HG02943 (cell line): Measurements from ENCODE around the gene HSP90AA1.
"Not testable (repeated sequence)": the region's sequence is repeated elsewhere in the genome, so short reads cannot be mapped to it uniquely, and the experiment has no call there.

Experiments
- ATAC-seq: cut with Tn5 transposase; IDR thresholded peaks from one replicate; pipeline ENCODE4 v1.9.1; 2021; ENCODE audit warnings: mild to moderate bottlenecking, low read depth, moderate library complexity; ENCODE audit not compliant: unreplicated experiment

Gene HSP90AA1

DNA sequence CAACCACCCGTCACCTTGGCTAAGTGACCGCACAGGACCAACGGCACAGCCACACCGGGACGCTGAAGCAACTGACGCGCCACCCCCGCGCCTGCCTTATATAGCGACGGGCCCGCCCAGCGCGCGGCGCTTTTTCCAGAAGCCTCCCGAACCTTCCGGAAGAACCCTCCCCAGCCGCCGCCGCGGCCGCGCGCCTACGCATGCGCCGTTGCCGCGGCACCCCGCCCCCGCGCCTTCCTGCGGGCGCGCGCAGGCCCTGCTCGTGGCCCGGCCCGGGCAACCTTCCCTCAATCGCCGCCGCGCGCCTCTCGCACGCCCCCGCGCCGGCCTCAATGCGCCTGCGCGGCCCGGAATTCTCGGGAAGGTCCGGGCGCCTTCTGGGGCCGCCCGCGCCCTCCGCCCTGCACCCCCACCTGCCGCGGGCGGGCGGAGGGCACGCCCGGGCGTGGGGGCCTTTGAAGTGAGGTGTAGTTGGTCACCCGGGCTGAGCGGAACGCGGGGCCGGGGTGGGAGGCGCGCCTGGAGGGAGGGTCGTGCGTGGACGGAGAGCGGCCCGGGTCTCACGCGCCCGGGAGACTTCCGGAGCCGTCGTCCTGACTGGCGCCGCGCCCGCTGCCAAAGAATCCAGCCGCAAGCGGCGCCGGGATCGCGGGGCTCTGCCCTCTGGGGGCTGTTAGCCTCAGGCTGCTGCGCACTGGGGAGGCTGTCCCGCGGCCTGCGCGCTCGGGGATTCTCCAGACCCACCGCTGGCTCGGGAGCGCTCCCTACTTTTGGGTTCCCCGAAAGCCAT lies at the start of gene HSP90AA1:
HSP90AA1 (minus strand) TSS at position 73 of the 790 bp plus-strand sequence. CDS start 666 bp downstream, outside the sequence.
- ATAC-seq: peak; percentile 70

DNA sequence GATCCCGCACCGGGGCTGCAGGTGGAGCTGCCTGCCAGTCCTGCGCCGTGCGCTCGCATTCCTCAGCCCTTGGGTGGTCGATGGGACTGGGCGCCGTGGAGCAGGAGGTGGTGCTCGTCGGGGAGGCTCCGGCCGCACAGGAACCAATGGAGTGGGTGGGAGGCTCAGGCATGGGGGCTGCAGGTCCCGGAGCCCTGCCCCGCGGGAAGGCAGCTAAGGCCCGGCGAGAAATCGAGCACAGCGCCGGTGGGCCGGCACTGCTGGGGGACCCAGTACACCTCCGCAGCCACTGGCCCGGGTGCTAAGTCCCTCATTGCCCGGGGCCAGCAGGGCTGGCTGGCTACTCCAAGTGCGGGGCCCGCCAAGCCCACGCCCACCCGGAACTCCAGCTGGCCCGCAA lies 48.6 kb upstream of the HSP90AA1 start:
- ATAC-seq: not testable (repeated sequence)

DNA sequence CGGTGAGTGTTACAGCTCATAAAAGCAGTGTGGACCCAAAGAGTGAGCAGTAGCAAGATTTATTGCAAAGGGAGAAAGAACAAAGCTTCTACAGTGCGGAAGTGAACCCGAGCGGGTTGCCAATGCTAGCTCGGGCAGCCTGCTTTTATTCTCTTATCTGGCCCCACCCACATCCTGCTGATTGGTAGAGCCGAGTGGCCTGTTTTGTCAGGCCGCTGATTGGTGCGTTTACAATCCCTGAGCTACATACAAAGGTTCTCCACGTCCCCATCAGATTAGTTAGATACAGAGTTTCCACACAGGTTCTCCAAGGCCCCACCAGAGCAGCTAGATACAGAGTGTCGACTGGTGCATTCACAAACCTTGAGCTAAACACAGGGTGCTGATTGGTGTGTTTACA lies 47.9 kb upstream of the HSP90AA1 start:
- not testable (repeated sequence) for ATAC-seq

DNA sequence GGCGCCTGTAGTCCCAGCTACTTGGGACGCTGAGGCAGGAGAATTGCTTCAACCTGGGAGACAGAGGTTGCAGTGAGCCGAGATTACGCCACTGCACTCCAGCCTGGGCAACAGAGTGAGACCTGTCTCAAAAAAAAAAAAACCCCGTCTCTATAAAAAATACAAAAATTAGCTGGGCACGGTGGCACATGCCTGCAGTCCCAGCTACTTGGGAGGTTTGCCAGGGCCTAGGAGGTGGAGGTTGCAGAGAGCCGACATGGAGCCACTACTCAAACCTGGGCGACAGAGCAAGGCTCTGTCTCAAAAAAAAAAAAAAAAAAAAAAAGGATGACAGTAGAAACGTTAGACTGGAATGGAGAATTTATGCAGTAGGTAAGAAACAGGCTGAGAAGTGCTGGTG lies 47.2 kb upstream of the HSP90AA1 start:
- ATAC-seq: not testable (repeated sequence)

DNA sequence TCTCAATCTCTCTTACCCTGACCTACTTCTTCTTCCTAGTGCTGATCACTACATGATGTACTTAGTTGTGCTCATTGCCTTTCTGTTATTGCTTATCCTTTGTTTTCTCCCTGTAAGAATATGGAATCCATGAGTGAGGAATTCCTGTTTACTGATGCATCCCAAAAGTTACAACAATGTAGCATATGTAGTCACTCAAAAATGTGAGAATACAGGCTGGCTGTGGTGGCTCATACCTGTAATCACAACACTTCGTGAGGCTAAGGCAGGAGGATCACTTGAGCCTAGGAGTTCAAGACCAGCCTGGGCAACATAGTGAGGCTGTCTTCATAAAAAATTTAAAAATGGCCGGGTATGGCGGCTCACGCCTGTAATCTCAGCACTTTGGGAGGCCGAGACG lies 44.9 kb upstream of the HSP90AA1 start:
- no peak for ATAC-seq

DNA sequence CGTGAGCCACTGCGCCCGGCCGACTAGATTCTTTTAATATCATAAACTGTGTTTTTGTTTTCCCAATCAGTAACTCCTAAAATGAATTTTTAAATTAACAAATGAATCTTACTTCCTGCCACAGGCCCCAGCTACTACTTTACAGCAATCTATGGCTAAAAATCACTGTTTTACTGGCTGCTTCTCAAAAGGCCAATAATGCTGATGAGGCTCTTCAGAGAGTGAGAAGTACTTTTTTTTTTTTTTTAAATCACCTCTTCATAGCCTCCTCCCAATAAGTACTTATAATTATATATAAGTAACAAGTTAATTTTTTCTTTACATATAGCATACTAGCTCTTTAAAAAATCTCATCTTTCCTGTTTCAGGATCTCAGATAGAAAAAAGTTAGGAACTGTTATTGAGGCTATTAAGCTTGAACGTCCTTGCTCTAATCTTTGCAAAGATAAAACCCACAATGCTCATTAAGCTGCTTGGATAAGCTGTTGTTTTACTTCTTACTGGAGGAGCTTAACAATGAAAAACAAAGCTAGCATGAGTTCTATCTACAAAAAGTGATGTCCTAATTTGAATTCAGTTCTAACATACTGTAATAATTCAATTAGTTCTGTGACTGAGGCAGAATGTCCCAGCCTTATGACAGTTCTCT lies 40.1 kb upstream of the HSP90AA1 start:
- ATAC-seq: no peak

DNA sequence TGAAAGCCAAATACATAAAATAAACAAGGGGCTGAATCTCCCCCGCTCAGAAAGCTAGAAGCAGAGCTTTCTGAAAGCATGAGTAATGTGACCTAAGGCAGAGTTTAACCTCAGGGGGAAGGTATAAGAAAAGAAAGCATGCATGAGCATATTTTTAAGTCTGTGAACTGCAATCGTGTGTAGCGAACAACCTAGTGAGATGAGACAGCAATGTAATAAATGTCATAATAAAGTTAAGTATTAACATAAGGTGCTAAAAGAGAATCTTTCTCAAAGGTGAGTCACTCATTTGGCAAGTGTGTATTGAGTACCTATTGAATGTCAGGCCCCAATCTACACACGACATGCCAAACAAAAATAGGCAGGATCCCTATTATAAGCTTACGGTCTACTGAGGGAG lies 38.7 kb upstream of the HSP90AA1 start:
- ATAC-seq: no peak

DNA sequence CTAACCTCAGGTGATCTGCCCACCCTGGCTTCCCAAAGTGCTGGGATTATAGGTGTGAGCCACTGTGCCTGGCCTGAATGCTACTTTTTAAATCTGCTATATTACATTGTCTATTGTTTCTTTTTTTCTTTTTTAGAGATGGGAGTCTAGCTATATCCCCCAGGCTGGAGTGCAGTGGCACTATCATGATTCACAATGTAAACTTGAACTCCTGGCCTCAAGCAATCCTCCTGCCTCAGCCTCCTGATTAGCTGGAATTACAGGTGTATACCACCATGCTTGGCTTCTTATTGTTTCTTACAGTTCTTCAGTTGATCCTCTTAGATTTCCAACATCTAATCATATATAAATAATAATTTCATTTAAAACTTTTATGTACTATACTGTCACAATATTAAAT lies 37.6 kb upstream of the HSP90AA1 start:
- ATAC-seq: no peak

DNA sequence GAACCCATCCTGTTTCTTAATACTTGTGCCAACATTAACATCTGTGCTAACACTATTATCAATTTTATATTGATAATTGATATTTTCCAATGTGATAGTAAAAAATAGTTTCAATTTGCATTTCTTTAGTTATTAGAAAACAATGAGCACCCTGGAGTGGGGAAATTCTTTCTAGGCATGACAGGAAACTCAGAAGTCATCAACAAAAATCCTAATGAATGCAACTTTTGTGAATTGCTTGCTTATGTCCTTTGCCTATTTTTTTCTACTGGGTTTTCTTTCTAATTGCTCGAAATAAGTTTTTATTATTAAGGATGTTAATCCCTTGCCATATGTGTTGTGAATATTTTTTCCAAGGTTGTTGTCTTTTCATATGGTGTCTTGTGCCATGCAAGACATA lies 34.7 kb upstream of the HSP90AA1 start:
- ATAC-seq: no peak

DNA sequence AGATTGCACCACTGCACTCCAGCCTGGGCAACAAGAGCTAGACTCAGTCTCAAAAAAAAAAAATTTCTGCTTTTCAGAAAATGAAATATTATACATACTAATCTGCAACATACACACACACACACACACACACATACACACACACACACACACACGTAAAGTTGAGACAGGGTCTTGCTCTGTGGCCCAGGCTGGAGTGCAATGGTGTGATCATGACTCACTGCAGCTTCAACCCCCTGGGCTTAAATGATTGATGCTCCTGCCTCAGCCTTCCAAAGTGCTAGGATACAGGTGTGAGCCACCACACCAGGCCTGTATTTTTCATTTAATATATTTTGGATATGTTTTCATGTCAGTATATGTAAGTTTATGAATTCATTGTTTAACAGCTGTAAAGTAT lies 34.0 kb upstream of the HSP90AA1 start:
- no peak for ATAC-seq

DNA sequence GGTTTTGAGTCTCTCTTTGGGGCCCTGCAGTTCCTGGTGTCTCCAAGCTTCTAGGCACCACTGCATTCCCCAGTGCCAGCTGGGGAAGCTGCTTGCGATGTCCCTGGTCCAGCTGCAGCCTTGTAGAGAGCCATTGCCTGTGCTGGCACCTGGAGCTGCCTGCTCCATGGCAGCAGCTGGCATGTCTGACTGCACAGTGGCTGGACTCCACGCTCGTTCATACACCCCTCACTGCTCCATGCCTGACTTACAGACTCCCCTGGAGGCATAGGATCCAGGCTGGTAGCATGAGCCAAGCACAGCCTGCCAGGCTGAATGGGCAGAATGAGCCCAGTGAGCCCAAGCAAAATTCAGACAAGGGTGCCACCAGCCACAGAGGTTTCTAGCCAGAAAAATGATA lies 31.0 kb upstream of the HSP90AA1 start:
- no peak for ATAC-seq

DNA sequence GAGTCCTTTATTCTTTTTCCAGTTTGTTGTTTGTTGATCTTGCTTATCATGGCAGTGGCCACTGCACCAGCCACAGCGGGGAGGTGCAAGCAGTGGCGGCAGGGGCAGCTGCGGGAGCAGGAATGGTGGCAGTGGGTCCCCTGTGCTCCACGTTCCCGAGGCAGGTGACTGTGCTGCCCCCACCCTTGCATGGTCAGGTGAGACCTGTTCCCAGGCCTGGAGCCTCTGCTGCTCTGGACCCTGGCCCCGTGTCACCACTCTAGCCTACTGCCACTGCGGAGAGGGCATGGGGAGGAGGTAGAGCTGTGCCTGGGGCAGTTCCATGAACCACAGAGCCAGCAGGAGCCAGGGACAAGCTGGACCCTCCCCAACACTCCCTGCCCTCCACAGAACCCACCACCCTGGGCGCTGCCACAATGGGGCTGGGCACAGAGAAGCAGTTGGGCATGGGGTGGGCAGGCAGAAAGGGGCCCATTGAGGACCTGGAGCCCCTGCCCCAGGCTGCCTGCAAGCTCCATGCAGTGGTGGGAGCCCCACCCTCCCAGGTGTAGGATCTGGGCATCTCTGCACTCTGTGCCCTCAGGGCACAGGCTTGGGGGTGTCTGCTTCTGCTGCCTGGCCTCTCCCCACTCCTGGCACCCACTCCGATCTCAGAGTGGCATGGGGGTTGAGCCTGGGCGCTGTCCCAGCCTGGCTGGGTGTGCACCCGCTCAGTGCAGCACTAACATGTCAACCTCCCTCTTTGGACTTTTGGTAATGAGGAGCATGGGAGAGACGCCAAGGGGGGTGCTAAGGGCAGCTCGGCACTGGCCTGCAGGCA lies 29.7 kb upstream of the HSP90AA1 start:
- ATAC-seq: no peak

DNA sequence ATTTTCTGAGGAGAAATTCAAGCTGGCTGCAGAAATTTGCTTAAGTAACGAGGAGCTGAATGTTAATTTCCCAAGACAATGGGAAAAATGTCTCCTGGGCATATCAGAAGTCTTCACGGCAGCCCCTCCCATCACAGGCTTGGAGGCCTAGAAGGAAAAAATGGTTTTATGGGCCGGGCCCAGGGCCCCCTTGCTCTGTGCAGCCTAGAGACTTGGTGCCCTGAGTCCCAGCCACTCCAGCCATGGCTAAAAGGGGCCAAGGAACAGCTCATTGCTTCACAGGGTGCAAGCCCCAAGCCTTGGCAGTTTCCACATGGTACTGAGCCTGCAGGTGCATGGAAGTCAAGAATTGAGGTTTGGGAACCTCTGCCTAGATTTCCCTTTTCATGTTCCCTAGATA lies 24.3 kb upstream of the HSP90AA1 start:
- ATAC-seq: no peak

DNA sequence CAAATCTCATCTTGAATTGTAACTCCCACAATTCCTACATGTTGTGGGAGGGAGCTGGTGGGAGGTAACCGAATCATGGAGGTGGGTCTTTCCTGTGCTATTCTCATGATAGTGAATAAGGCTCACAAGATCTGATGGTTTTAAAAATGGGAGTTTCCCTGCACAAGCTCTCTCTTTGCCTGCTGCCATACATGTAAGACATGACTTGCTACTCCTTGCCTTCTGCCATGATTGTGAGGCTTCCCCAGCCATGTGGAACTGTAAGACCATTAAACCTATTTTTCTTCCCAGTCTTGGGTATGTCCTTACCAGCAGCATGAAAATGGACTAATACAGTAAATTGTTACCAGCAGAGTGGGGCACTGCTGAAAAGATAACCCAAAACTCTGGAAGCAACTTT lies 22.5 kb upstream of the HSP90AA1 start:
- not testable (repeated sequence) for ATAC-seq

DNA sequence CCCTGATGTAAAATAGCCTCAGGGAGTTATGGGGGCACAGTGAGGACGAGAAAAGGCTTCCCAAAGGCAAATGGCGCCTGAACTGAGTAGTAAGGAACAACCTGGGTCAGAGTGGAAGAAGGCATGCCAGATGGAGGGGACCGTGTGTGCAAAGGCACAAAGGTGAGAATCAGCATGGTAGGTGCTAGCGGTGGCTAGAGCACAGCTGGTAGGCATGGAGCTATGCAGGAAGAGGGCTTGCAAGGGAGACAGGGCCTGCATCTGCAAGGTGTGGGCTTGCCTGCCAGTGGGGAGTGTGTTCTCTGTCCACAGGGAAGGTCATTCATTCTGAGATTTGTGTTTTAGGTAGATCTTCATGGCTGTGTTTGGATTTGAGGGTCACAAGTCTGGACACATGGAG lies 18.5 kb upstream of the HSP90AA1 start:
- no peak for ATAC-seq

DNA sequence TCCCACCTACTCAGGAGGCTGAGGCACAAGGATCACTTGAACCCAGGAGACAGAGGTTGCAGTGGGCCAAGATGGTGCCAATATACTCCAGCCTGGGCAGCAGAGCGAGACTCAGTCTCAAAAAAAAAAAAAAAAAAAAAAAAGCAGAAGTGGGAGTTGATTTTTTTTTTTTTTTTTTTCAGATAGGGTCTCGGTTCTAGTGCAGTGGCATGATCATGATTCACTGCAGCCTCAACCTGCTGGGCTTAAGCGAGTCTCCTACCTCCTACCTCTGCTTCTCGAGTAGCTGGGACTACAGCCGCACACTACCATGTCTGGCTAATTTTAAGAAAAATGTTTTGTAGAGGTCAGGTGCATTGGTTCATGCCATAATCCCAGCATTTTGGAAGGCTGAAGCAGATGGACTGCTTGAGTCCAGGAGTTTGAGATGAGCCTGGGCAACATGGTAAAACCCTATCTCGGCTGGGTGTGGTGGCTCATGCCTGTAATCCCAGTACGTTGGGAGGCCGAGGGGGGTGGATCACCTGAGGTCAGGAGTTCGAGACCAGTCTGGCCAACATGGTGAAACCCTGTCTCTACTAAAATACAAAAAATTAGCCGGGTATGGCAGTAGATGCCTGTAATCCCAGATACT lies 16.3 kb upstream of the HSP90AA1 start:
- no peak for ATAC-seq

DNA sequence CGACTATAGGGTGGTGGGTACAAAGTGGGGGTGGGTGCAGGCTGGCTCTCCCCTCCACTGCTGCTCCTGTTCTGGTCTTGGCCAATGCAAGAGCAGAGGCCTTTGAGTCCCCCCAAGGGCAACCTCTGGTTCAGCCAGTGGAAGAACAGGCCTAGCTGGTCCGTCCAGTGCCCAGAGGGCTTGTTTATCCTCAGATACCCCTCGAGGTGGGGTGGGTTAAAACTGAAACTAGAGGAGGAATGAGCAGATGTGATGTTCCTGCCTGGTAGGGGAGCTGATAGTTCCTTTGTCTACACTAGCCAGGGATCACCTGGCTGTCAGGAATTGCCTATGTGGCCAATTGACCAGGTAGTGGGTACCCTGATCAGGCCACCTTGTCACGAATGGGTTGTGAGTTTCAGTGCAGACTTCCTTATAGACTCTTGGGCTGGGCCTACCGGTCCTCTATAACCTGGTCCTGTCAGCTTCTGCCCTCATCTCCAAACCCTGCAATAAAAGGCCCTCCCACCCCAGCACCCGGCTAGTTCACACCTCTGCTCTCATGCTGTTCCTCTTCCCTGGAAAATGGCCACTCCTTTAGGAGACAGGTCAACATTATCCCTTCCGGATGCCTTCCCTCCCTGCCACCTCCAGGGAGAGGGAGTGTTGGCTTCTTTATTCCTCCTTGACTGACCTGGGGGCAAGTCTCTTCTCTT lies 10.7 kb upstream of the HSP90AA1 start:
- ATAC-seq: no peak

DNA sequence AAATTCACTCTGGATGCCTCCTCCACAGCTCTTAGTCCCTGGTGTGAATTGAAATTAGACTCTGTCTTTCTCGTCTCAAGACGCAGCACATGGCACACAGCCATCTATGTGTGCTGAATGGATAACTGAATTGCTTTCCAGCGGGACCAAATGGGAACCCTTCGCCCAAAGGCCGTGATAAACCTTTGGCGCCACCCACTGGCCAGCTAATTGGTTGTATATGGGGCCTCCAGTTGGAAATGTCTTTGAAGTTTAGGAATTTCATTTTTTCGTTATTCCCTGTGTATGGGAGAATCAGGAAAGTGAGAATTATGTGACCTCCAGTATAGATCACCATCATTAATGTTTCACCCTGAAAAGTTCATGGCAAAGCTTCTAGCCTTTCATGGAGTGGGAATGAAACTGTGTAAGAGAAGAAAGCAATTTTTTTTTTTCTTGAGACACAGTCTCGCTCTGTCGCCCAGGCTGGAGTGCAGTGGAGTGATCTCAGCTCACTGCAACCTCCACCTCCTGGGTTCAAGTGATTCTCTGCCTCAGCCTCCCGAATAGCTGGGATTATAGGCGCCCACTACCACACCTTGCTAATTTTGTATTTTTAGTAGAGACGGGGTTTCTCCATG lies 9.8 kb upstream of the HSP90AA1 start:
- ATAC-seq: no peak

DNA sequence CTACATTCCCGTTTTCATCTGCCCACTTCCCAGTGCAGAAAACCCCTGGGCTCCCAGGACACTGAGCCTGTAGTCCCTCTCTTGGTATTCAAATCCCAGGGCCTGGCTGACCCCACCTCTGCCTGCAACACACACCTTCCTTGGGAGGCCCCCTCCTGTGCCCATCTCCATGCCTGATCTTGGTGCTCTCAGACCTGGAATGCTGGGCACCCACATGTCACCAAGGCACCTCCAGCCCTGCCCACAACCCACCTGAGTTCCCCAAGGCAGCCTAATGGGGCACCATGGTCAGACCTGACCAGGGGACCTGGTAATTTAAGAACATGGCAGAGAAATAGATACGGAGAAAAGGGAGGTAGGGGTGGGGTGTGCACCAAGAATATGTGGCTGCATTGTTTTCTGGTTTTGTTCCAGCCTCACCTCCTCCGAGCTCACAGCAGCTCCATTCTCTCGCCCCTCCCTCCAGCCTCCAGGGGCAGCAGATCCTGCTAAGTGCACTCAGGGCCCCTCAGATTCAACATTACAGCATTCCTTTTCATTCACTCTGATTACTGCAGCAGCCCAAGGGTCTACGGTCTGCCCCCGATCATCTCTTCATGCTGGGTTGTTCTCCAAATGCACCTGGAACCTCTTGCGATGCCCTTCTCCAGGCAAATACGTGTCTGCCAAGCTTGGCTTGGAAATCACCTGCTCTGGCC lies 9.2 kb upstream of the HSP90AA1 start:
- ATAC-seq: no peak
